Astrocyte of the cerebellum (primary cell): Measurements from ENCODE around the gene TTC28.
"Not testable (repeated sequence)": the region's sequence is repeated elsewhere in the genome, so short reads cannot be mapped to it uniquely, and the experiment has no call there.

Source experiments
- DNase-seq: peaks from one replicate; pipeline ENCODE4 v3.0.0-alpha.2; 2011; ENCODE audit warnings: low read depth
- H3K4me3 ChIP-seq: 2 replicates; pipeline ENCODE4 v1.5.1; 2011; ENCODE audit warnings: mild to moderate bottlenecking, low read depth, low read length, moderate library complexity
- CTCF ChIP-seq: IDR thresholded peaks from 2 replicates; pipeline ENCODE4 v1.5.1; 2012; ENCODE audit warnings: low read length, low read depth, moderate library complexity, mild to moderate bottlenecking; ENCODE audit errors: missing control alignments
- in situ Hi-C: cut with HindIII; loops from 2 replicates; pipeline ENCODE4 v1.10.0; 2017; ENCODE audit warnings: low sequenced_read_pairs

TTC28 gene

DNA sequence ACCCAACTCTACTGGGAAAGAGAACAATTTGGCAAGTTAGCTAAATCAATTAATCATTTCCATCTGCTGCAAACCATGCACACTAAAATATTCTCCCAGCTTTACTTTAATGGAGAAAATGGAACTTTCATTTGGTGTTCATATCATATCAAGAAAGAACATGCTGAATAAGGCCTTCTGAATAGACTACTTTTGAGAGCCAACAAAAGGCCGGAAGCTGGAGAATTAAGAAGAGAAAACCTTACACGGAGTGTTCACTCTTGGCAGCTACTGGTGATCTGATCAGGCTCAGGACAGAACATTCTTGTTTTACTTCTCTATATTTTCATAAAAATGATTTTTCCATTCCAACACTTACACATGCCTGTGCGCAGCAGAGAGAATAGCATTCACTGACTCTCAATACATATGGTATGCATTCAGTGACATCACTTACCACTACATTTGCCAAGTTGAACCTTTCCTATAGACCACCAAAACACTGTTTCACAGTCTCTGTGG, 165.3 kb downstream of the TTC28 start:
- no peak for DNase-seq
- H3K4me3 ChIP-seq: no peak overlapping the region
- in situ Hi-C loops: no loop called here
- no peak for TF ChIP-seq CTCF

DNA sequence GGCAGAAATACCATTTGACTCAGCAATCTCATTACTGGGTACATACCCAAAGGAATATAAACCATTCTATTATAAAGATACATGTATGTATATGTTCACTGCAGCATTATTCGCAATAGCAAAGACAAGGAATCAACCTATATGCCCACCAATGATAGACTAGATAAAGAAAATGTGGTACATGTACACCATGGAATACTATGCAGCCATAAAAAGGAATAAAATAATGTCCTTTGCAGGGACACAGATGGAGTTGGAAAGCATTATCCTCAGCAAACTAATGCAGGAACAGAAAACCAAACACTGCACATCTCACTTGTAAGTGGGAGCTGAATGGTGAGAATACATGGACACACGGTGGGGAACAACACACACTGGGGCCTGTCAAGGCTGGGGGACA, 167.3 kb downstream of the TTC28 start:
- in situ Hi-C loops, DNase-seq, H3K4me3 ChIP-seq: not testable (repeated sequence)

DNA sequence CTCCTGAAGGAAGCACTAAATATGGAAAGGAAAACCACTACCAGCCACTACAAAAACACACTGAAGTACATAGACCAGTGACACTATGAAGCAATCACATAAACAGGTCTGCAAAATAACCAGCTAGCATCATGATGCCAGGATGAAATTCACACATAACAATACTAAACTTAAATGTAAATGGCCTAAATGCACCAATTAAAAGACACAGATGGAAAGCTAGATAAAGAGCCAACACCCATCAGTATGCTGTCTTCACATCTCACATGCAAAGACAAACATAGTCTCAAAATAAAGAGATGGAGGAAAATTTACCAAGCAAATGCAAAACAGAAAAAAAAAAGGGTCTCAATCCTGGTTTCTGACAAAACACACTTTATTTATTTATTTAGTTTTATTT, 171.7 kb downstream of the TTC28 start:
- no peak for TF ChIP-seq CTCF
- no peak overlapping the region for H3K4me3 ChIP-seq
- DNase-seq: no peak
- in situ Hi-C loops: no loop called here

DNA sequence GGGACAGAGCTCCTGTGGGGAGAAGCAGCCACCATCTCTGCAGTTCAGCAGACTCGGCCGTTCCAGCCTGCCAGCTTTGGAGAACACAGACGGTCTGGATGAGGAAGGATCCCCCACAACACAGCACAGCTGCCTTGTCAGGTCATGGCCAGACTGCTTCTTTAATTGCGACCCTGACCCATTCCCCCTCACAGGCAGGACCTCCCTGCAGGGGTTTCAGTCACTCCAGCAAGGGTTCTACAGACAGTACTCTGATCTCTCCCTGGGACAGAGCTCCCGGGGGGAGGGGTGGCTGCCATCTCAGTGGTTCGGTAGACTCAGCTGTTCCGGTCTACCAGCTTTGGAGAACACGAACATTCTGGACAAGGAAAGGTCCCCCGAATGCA, 173.5 kb downstream of the TTC28 start:
- in situ Hi-C loops: no loop called here
- no peak for DNase-seq
- H3K4me3 ChIP-seq: no peak overlapping the region
- TF ChIP-seq CTCF: no peak

- no peak overlapping the region for H3K4me3 ChIP-seq
- peak; percentile 47 for DNase-seq
- in situ Hi-C loops: no loop called here
- TF ChIP-seq CTCF: no peak
Measured at GRCh38 chr22:28505416-28506149, 174.1 kb downstream of the TTC28 start.

DNA sequence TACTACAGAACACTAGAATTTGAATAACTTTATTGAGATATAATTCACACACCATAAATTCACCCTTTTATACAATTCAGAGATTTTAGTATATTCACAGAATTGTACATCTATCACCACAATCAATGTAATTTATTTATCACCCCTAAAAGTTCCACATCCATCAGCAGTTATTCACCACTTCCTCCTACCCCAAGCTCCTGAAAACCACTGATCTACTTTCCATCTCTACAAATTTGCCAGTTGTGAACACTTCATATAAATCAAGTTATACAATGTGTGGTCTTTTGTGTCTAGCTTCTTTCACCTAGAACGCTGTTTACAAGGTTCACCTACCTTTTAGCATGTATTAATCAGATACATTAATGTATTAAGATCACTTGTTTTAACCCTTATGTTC, 179.6 kb downstream of the TTC28 start:
- no peak for TF ChIP-seq CTCF
- in situ Hi-C loops: no loop called here
- no peak overlapping the region for H3K4me3 ChIP-seq
- no peak for DNase-seq

DNA sequence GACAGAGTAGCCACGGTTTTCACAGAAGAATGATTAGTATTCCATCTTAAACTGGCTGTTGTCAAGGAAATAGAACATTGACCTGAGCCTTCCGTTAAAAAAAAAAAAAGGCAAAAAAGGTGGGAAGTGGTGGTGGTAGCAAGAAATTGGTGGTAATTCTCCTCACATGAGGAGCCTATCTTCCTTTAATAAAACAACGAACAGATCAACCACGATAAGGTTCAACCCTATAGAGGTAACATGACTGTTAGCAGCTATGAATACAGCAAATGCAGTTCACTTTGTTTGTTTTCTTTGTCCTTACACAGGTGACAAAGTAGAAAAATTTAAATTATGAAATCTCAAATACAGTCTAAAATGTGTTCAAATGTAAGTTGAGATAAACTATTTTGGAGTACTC, 181.6 kb downstream of the TTC28 start:
- no peak overlapping the region for H3K4me3 ChIP-seq
- DNase-seq: no peak
- in situ Hi-C loops: no loop called here
- no peak for TF ChIP-seq CTCF
